Measurements from ENCODE around the gene TULP1. TPM values are rescaled to one million over a fixed set of nuclear protein-coding genes. Genes with fewer than 3 reads are reported as not detected.
A peak's percentile ranks its signal among the peaks of the same experiment; 100 is the strongest.

The TULP1 gene
- total and polyA plus RNA-seq, 2 of the 8 experiments (the other 6 are each of a cell fraction or from before 2014, with no cell fraction given), result 3.2 to 6.8 TPM

DNA sequence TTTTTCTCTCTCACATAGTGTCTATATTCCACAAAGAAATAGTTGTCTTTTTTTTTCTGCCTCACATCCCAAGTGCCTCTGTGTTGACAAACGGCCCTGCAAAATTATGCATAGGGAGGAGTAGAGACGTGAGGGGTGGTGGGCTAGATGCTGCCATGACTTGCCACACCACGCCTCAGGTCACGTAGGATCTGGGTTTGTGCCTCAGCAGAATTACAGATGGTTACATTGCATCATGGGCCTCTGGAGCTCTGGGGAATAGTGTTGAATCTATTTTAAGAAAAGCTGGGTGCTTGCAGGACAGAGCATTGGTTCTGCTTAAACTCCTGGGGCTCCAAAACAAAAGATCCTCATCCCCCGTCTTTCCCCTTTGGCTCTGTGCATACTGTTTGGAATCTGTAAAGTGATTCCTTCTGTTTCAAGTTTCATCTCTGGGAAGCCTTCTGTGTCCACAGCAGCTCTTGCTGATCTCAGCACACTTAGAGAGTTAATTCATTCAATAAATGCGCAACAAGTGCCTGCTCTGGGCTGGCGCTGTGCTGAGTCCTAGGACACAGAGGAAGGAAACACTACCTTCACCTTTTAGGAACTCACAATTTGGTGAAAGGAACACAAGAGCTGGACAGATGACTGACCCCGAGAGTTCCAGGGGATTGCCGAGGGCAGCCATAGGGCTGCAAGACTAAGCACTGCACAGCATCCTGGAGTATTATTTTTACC, 58.1 kb downstream of the TULP1 start:
- Histone ChIP-seq H3K9ac (replicated peaks in 1 of 4; ENCODE audit: extremely low read depth in 1 of 4, low read depth in 3 of 4, low read length in 3 of 4) (no peak overlapping the region), H3K27ac (ENCODE audit: low read depth, low read length) (no peak overlapping the region), H3K23me2 (ENCODE audit: low read depth, low read length) (peaks cover 8% of the 10 kb centered on the region; the same call in 1 of the 2 replicates), H3K4me3 (ENCODE audit: extremely low read depth in 1 of 4, insufficient read depth in 2 of 4, low read depth in 3 of 4, low read length in 4 of 4) (peak overlapping the region in 1 of 4 experiments; percentile 13; a peak in 2 of 8 replicates), H3K79me1 (ENCODE audit: low read depth, low read length) (no peaks in the 10 kb centered on the region; the same call in 1 of the 2 replicates), H3K23ac (ENCODE audit: insufficient read length) (no peak overlapping the region), H3K9me3 (ENCODE audit: insufficient read depth in 2 of 2, low read depth in 1 of 2, low read length in 1 of 2) (no peaks in the 10 kb centered on the region; a peak in 1 of 4 replicates), H3K79me2 (ENCODE audit: control insufficient read depth in 1 of 2, insufficient read depth in 2 of 2, low read length in 2 of 2) (no peaks in the 10 kb centered on the region), H4K8ac (ENCODE audit: extremely low read depth, insufficient read depth, low read length) (no peak overlapping the region), H2AK5ac (ENCODE audit: low read depth, low read length) (no peak overlapping the region), H4K5ac (ENCODE audit: insufficient read length, low read depth, low read length) (no peak overlapping the region), H3K4ac (replicated peaks; ENCODE audit: insufficient read length, low read depth, low read length) (no peak overlapping the region), H4K20me1 (replicated peaks in 1 of 2; ENCODE audit: control insufficient read depth in 1 of 2, insufficient read depth in 2 of 2, low read length in 2 of 2) (peaks cover 0 to 6% of the 10 kb centered on the region in 2 experiments), H2AFZ (ENCODE audit: low read length) (no peak overlapping the region), H4K91ac (replicated peaks; ENCODE audit: insufficient read length, low read length) (no peak overlapping the region), H2BK120ac (replicated peaks; ENCODE audit: low read depth, low read length) (no peak overlapping the region), H2BK15ac (ENCODE audit: low read length) (no peak overlapping the region), H3K27me3 (replicated peaks in 1 of 4; ENCODE audit: control insufficient read depth in 3 of 4, extremely low read depth in 1 of 4, insufficient read depth in 3 of 4, low read length in 3 of 4) (no peaks in the 10 kb centered on the region), H2BK20ac (ENCODE audit: low read length) (no peak overlapping the region), H2BK5ac (ENCODE audit: low read depth, low read length) (no peak overlapping the region), H3K36me3 (ENCODE audit: control insufficient read depth in 2 of 4, insufficient read depth in 4 of 4, low read length in 3 of 4) (peaks cover 2 to 17% (median 6%) of the 10 kb centered on the region in 4 experiments; a peak in 7 of 8 replicates), H3K4me2 (ENCODE audit: insufficient read depth in 1 of 2, low read depth in 2 of 2, low read length in 2 of 2) (peak overlapping the region; percentile 31 to 89; a peak in 3 of 4 replicates), H3K56ac (replicated peaks; ENCODE audit: insufficient read length, low read depth, low read length) (no peak overlapping the region), H2BK12ac (ENCODE audit: low read depth, low read length) (no peak overlapping the region), H3K18ac (ENCODE audit: extremely low read depth, low read length) (0 out of 2 replicates have a peak overlapping the region, but pooled peaks have one; percentile 5), H3K14ac (ENCODE audit: insufficient read length) (no peak overlapping the region), H3K4me1 (replicated peaks in 1 of 4; ENCODE audit: control insufficient read depth in 3 of 4, insufficient read depth in 4 of 4, low read length in 3 of 4) (peaks cover 7 to 14% (median 10%) of the 10 kb centered on the region in 4 experiments; a peak in 6 of 7 replicates)
- ChIA-PET CTCF (ENCODE audit: partially characterized antibody) (interaction anchor here (1.2 to 11.0 kb wide), 7 partner anchors 14 to 159 kb away, joined by 3 to 140 read pairs (median 5); partner anchors contain the start of genes DEF6, PPARD and RPL10A), POLR2A (ENCODE audit: partially characterized antibody) (interaction anchor here (1.2 to 12.4 kb wide), 2 partner anchors 16 to 36 kb away, joined by 3 to 197 read pairs; partner anchors contain the start of gene RPL10A)
- no peak for FAIRE-seq
- WGBS, 2 experiments (ENCODE audit: extremely low coverage in 1 of 2, insufficient coverage in 1 of 2, insufficient read length in 1 of 2, insufficient replicate concordance in 2 of 2, low coverage in 1 of 2, low lambda C conversion rate in 2 of 2, missing lambda C conversion rate in 1 of 2), result 68% methylated on average over 9 of the region's 9 CpGs; no CpG with 5 or more reads in 1 of the 2 experiments
- DNase-seq (ENCODE audit: low read depth in 1 of 2, low spot score in 2 of 2), result no peak
- TF ChIP-seq ASH2L (IDR thresholded peaks at IDR 0.05; ENCODE audit: low read length), result no peak
- no peak for TF ChIP-seq RFX5 (IDR thresholded peaks at IDR 0.05; ENCODE audit: borderline replicate concordance, low read depth, low read length)
- no peak for TF ChIP-seq CHD1 (IDR thresholded peaks at IDR 0.05; ENCODE audit: low read depth, low read length)
- no peak for TF ChIP-seq KDM5A (IDR thresholded peaks at IDR 0.05; ENCODE audit: low read length)
- TF ChIP-seq TAF1 (IDR thresholded peaks at IDR 0.05; ENCODE audit: low read depth, low read length), result no peak
- no peak for TF ChIP-seq TBP (IDR thresholded peaks at IDR 0.05; ENCODE audit: low read depth, low read length)
- no peak for TF ChIP-seq FOSL1 (IDR thresholded peaks at IDR 0.05; ENCODE audit: insufficient read depth, low read depth, low read length)
- no peak for TF ChIP-seq BCL11A (IDR thresholded peaks at IDR 0.05; ENCODE audit: low read depth in 2 of 2, low read length in 2 of 2)
- TF ChIP-seq NRF1 (IDR thresholded peaks at IDR 0.05; ENCODE audit: low read depth, low read length), result no peak
- TF ChIP-seq SAP30 (IDR thresholded peaks at IDR 0.05; ENCODE audit: insufficient read depth, insufficient replicate concordance, low read length), result no peak
- TF ChIP-seq, protein P1, sequence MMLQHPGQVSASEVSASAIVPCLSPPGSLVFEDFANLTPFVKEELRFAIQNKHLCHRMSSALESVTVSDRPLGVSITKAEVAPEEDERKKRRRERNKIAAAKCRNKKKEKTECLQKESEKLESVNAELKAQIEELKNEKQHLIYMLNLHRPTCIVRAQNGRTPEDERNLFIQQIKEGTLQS (IDR thresholded peaks at IDR 0.05; ENCODE audit: insufficient read depth, low read depth, low read length), result no peak
- TF ChIP-seq PHF8 (conservative IDR thresholded peaks at IDR 0.05; ENCODE audit: low read depth, low read length), result no peak
